K562 (cell line): ENCODE data around the gene DOCK6. TPM values are rescaled to one million over a fixed set of nuclear protein-coding genes. Genes with fewer than 3 reads are reported as not detected.
A peak's percentile ranks its signal among the peaks of the same experiment; 100 is the strongest.

Experiments
- CUX1 ChIP-seq: fragments of 200-800 bp; sonication (Bioruptor generic); IDR thresholded peaks from 2 replicates; pipeline ENCODE4 v1.6.1; 2016; ENCODE audit warnings: missing genetic modification characterization, missing compliant biosample characterization
- FOXP1 ChIP-seq: sonication (generic); formaldehyde crosslinking; IDR thresholded peaks from 2 replicates; pipeline ENCODE4 v1.8.0; 2022; ENCODE audit warnings: mild to moderate bottlenecking, missing genetic modification reagents
- MNT ChIP-seq, 2 experiments: fragments of 450-650 bp; conservative IDR thresholded peaks; 2 replicates each; pipeline ENCODE4 v1.6.1; 2017; ENCODE audit warnings: mild to moderate bottlenecking in 2 of 2, moderate library complexity in 2 of 2
- MYNN ChIP-seq, 2 experiments: sonication (generic); formaldehyde crosslinking in 1 of 2; IDR thresholded peaks; 2 replicates each; pipeline versions ENCODE4 v1.5.0 to v1.6.1; 2016 to 2020; ENCODE audit warnings: antibody characterized with exemption in 1 of 2, missing genetic modification reagents in 1 of 2
- RBBP5 ChIP-seq: fragments of 200-600 bp; sonication (generic); IDR thresholded peaks from 2 replicates; pipeline ENCODE4 v1.6.1; 2012; ENCODE audit warnings: borderline replicate concordance, mild to moderate bottlenecking, low read length, control low read depth, inconsistent platforms; ENCODE audit not compliant: insufficient read depth, poor library complexity, severe bottlenecking
- RERE ChIP-seq: sonication (generic); formaldehyde crosslinking; IDR thresholded peaks from 2 replicates; pipeline ENCODE4 v1.8.0; 2023; ENCODE audit warnings: missing genetic modification reagents, mild to moderate bottlenecking, borderline replicate concordance
- SIN3A ChIP-seq, 2 experiments: fragments of 150-350 bp in 1 of 2; IDR thresholded peaks; 2 replicates each; pipeline ENCODE4 v1.6.1; 2011 to 2016; ENCODE audit warnings: borderline replicate concordance in 2 of 2, low read depth in 2 of 2, low read length in 2 of 2, mild to moderate bottlenecking in 2 of 2, moderate library complexity in 2 of 2; ENCODE audit not compliant: control insufficient read depth in 1 of 2
- SMARCE1 ChIP-seq: fragments of 450-650 bp; IDR thresholded peaks from 2 replicates; pipeline ENCODE4 v1.7.1; 2016; ENCODE audit warnings: mild to moderate bottlenecking
- STAG1 ChIP-seq: sonication (generic); formaldehyde crosslinking; IDR thresholded peaks from 2 replicates; pipeline ENCODE4 v1.5.0; 2020; ENCODE audit warnings: missing genetic modification reagents, borderline replicate concordance
- TEAD1 ChIP-seq, 2 experiments: fragments of 450-650 bp in 1 of 2; sonication (generic) in 1 of 2; formaldehyde crosslinking; IDR thresholded peaks; 2 replicates each; pipeline versions ENCODE4 v1.4.0 to v1.8.0; 2020 to 2022; ENCODE audit warnings: mild to moderate bottlenecking in 2 of 2, missing genetic modification reagents in 1 of 2
- USF2 ChIP-seq: sonication (generic); formaldehyde crosslinking; IDR thresholded peaks from 2 replicates; pipeline ENCODE4 v1.5.0; 2020; ENCODE audit warnings: missing genetic modification reagents
- polyA plus RNA-seq, 8 experiments: library from polyadenylated mRNA; depleted of rRNA in 4 of 8; stranded (reverse) in 5 of 8; unstranded in 3 of 8; fragments of >200 nt; fragmentation: Nextera tagmentation in 2 of 8; fragmentation: Illumina TruSeq in 1 of 8; extraction: Ambion mirVana in 2 of 8; extraction: Trizol in 1 of 8; gene quantifications; 2 replicates each; pipeline versions ENCODE4 v1.2.1 to v1.2.3, GENCODE V29; 2011 to 2014; ENCODE audit warnings: inconsistent platforms in 1 of 8, missing spikeins in 1 of 8
- total RNA-seq, 7 experiments: library from RNA; depleted of rRNA in 6 of 7; stranded (reverse); fragments of >200 nt in 6 of 7; fragmentation: Illumina TruSeq in 2 of 7; extraction: Trizol in 2 of 7; gene quantifications; 2 replicates each; pipeline versions ENCODE4 v1.2.1 to v1.2.3, GENCODE V29; 2011 to 2021; ENCODE audit warnings: low replicate concordance in 1 of 7

Gene DOCK6
- total and polyA plus RNA-seq, 9 of the 15 experiments (the other 6 are each of a cell fraction or from before 2014, with no cell fraction given), result 0.35 to 19.3 (median 3.8) TPM

- no peak for TF ChIP-seq CUX1 (CRISPR knock-in tag)
- TF ChIP-seq FOXP1 (CRISPR knock-in tag), result no peak
- peak; percentile 0 for TF ChIP-seq RBBP5
- TF ChIP-seq SMARCE1, result no peak
- TF ChIP-seq MYNN (IDR thresholded peaks at IDR 0.05), result no peak
- TF ChIP-seq MYNN (CRISPR knock-in tag; IDR thresholded peaks at IDR 0.05), result no peak
- TF ChIP-seq TEAD1 (CRISPR knock-in tag; IDR thresholded peaks at IDR 0.05), result no peak
- TF ChIP-seq USF2 (CRISPR knock-in tag), result no peak
- TF ChIP-seq MNT (conservative IDR thresholded peaks at IDR 0.05), result no peak
- no peak for TF ChIP-seq RERE
- TF ChIP-seq STAG1, result no peak
- TF ChIP-seq SIN3A (IDR thresholded peaks at IDR 0.05; ENCODE audit: borderline replicate concordance in 2 of 2, control insufficient read depth in 1 of 2, low read depth in 2 of 2, low read length in 2 of 2), result peak; percentile 52 to 57; a peak in 1 of 4 replicates
Measured at GRCh38 chr19:11196406-11197287, 65.7 kb downstream of the DOCK6 start (continued).
